SK-N-SH (cell line): ENCODE results near the gene ATL1. TPM values are rescaled to one million over a fixed set of nuclear protein-coding genes. Genes with fewer than 3 reads are reported as not detected.

Experiments used
- CTCF ChIA-PET: fragments of 300-600, 350-600 bp; formaldehyde crosslinking; extraction: SDS; loops from one replicate; lab custom pipeline; 2021; lab: Yijun Ruan, JAX
- POLR2A ChIA-PET: fragments of 350-600 bp; sonication (Branson Sonifier 250); formaldehyde crosslinking; extraction: SDS; loops from one replicate; lab custom pipeline; 2020; ENCODE audit warnings: antibody characterized with exemption, inconsistent platforms; lab: Yijun Ruan, JAX
- DNase-seq: peaks from one replicate; pipeline ENCODE4 v3.0.0; 2012
- H2AFZ ChIP-seq: fragments of 200-600 bp; sonication (generic); 2 replicates; pipeline ENCODE4 v1.8.1; 2016; ENCODE audit warnings: antibody characterized with exemption, mild to moderate bottlenecking, low read depth
- H3F3A ChIP-seq: fragments of 200-600 bp; sonication (generic); replicated peaks from 2 replicates; pipeline ENCODE3; 2016; ENCODE audit warnings: antibody characterized with exemption, mild to moderate bottlenecking; ENCODE audit not compliant: insufficient read depth
- H3K27ac ChIP-seq, 2 experiments: fragments of 200-500 bp in 1 of 2; fragments of 200-600 bp in 1 of 2; sonication (Bioruptor generic) in 1 of 2; sonication (generic), shearing (Covaris generic) in 1 of 2; 2 replicates each; pipeline versions ENCODE4 v1.5.1 to v1.6.1; 2014 to 2016; ENCODE audit warnings: low read depth in 2 of 2, inconsistent platforms in 1 of 2, low read length in 1 of 2, mild to moderate bottlenecking in 1 of 2, mixed read lengths in 1 of 2
- H3K27me3 ChIP-seq: fragments of 200-600 bp; sonication (generic), shearing (Covaris generic); 2 replicates; pipeline ENCODE4 v1.6.1; 2016; ENCODE audit warnings: mixed run types; ENCODE audit not compliant: insufficient read depth
- H3K36me3 ChIP-seq, 2 experiments: fragments of 200-500 bp in 1 of 2; fragments of 200-600 bp in 1 of 2; sonication (Bioruptor generic) in 1 of 2; sonication (generic) in 1 of 2; replicated peaks in 1 of 2; 2 replicates each; pipeline versions ENCODE3 to v1.5.1; 2014 to 2016; ENCODE audit warnings: low read length in 1 of 2, mild to moderate bottlenecking in 1 of 2; ENCODE audit not compliant: insufficient read depth in 2 of 2, control insufficient read depth in 1 of 2
- H3K4me1 ChIP-seq, 2 experiments: fragments of 200-500 bp in 1 of 2; fragments of 200-600 bp in 1 of 2; sonication (Bioruptor generic) in 1 of 2; sonication (generic), shearing (Covaris generic) in 1 of 2; 2 replicates each; pipeline versions ENCODE4 v1.5.1 to v1.6.1; 2014 to 2016; ENCODE audit warnings: low read depth in 1 of 2, low read length in 1 of 2, mixed run types in 1 of 2; ENCODE audit not compliant: insufficient read depth in 2 of 2, control insufficient read depth in 1 of 2
- H3K4me2 ChIP-seq: fragments of 200-600 bp; sonication (generic), shearing (Covaris generic); 2 replicates; pipeline ENCODE4 v1.6.1; 2017; ENCODE audit warnings: mixed run types
- H3K4me3 ChIP-seq, 2 experiments: fragments of 200-500 bp in 1 of 2; fragments of 200-600 bp in 1 of 2; sonication (Bioruptor generic) in 1 of 2; sonication (generic), shearing (Covaris generic) in 1 of 2; 2 replicates each; pipeline versions ENCODE4 v1.5.1 to v1.8.1; 2014 to 2016; ENCODE audit warnings: low read depth in 2 of 2, inconsistent platforms in 1 of 2, low read length in 1 of 2, mild to moderate bottlenecking in 1 of 2, mixed read lengths in 1 of 2, moderate library complexity in 1 of 2
- H3K79me2 ChIP-seq: fragments of 200-600 bp; sonication (generic); 2 replicates; pipeline ENCODE4 v1.8.1; 2017; ENCODE audit warnings: mild to moderate bottlenecking; ENCODE audit not compliant: insufficient read depth
- H3K9ac ChIP-seq: fragments of 200-600 bp; sonication (generic); 2 replicates; pipeline ENCODE4 v1.6.1; 2017; ENCODE audit warnings: mixed run types
- H3K9me2 ChIP-seq: fragments of 200-600 bp; sonication (generic); 2 replicates; pipeline ENCODE4 v1.6.1; 2017; ENCODE audit warnings: mixed run types
- H3K9me3 ChIP-seq: fragments of 200-600 bp; sonication (generic); 2 replicates; pipeline ENCODE4 v1.6.1; 2017; ENCODE audit warnings: mixed run types, mild to moderate bottlenecking, moderate library complexity
- H4K20me1 ChIP-seq: fragments of 200-600 bp; sonication (generic); 2 replicates; pipeline ENCODE4 v1.6.1; 2017; ENCODE audit warnings: mild to moderate bottlenecking, mixed run types; ENCODE audit not compliant: insufficient read depth
- CHD2 ChIP-seq: fragments of 150-350 bp; IDR thresholded peaks from 2 replicates; pipeline ENCODE4 v1.6.1; 2018; ENCODE audit warnings: low read length; ENCODE audit not compliant: partially characterized antibody
- ELF1 ChIP-seq: IDR thresholded peaks from 2 replicates; pipeline ENCODE4 v1.4.0; 2012
- EP300 ChIP-seq, 2 experiments: IDR thresholded peaks; 2 replicates each; pipeline versions ENCODE4 v1.4.0 to v1.6.1; 2012; ENCODE audit warnings: borderline replicate concordance in 1 of 2, low read depth in 1 of 2, low read length in 1 of 2
- EZH2phosphoT487 ChIP-seq: fragments of 200-600 bp; sonication (generic); IDR thresholded peaks from 2 replicates; pipeline ENCODE4 v1.6.1; 2017; ENCODE audit warnings: low read depth, mixed run types, mild to moderate bottlenecking, antibody characterized with exemption, moderate library complexity, borderline replicate concordance
- FOSL2 ChIP-seq: IDR thresholded peaks from 2 replicates; pipeline ENCODE4 v1.4.0; 2012; ENCODE audit warnings: low read depth, mild to moderate bottlenecking, moderate library complexity, borderline replicate concordance
- FOXJ3 ChIP-seq: sonication (generic); formaldehyde crosslinking; IDR thresholded peaks from 2 replicates; pipeline ENCODE4 v1.5.1; 2020; ENCODE audit warnings: mild to moderate bottlenecking, missing genetic modification reagents
- GABPA ChIP-seq: IDR thresholded peaks from 2 replicates; pipeline ENCODE4 v1.4.0; 2012; ENCODE audit warnings: low read depth, mild to moderate bottlenecking
- GATA2 ChIP-seq: sonication (generic); formaldehyde crosslinking; IDR thresholded peaks from 2 replicates; pipeline ENCODE4 v1.5.0; 2020; ENCODE audit warnings: mild to moderate bottlenecking, missing genetic modification reagents
- JUND ChIP-seq: IDR thresholded peaks from 2 replicates; pipeline ENCODE4 v1.4.0; 2012
- MEF2A ChIP-seq: IDR thresholded peaks from 2 replicates; pipeline ENCODE4 v1.4.0; 2012; ENCODE audit warnings: low read depth, borderline replicate concordance
- MXI1 ChIP-seq: IDR thresholded peaks from 2 replicates; pipeline ENCODE4 v1.6.1; 2012; ENCODE audit warnings: mild to moderate bottlenecking, low read depth, low read length, improper control_type of control experiment
- NFIC ChIP-seq: IDR thresholded peaks from 2 replicates; pipeline ENCODE4 v1.4.0; 2012; ENCODE audit warnings: borderline replicate concordance
- NRF1 ChIP-seq: IDR thresholded peaks from 2 replicates; pipeline ENCODE4 v1.6.1; 2012; ENCODE audit warnings: low read depth, mild to moderate bottlenecking, low read length
- POLR2AphosphoS5 ChIP-seq: IDR thresholded peaks from 2 replicates; pipeline ENCODE4 v1.6.1; 2012; ENCODE audit warnings: low read depth, low read length
- RAD21 ChIP-seq: IDR thresholded peaks from 2 replicates; pipeline ENCODE4 v1.6.1; 2012; ENCODE audit warnings: mild to moderate bottlenecking, low read length
- RCOR1 ChIP-seq: fragments of 150-350 bp; IDR thresholded peaks from 2 replicates; pipeline ENCODE4 v1.6.1; 2017; ENCODE audit warnings: antibody characterized with exemption, low read length
- RFX5 ChIP-seq: IDR thresholded peaks from 2 replicates; pipeline ENCODE4 v1.6.1; 2012; ENCODE audit warnings: mild to moderate bottlenecking, improper control_type of control experiment, low read length
- RXRA ChIP-seq: IDR thresholded peaks from 2 replicates; pipeline ENCODE4 v1.4.0; 2012; ENCODE audit warnings: low read depth, mild to moderate bottlenecking, borderline replicate concordance
- SIN3A ChIP-seq: IDR thresholded peaks from 2 replicates; pipeline ENCODE4 v1.6.1; 2012; ENCODE audit warnings: low read depth, mild to moderate bottlenecking, low read length, moderate library complexity, borderline replicate concordance
- SMC3 ChIP-seq: IDR thresholded peaks from 2 replicates; pipeline ENCODE4 v1.6.1; 2012; ENCODE audit warnings: low read depth, low read length, improper control_type of control experiment
- TAF1 ChIP-seq: IDR thresholded peaks from 2 replicates; pipeline ENCODE4 v1.6.1; 2012; ENCODE audit warnings: low read depth, mild to moderate bottlenecking, low read length, moderate library complexity, borderline replicate concordance
- TCF12 ChIP-seq: IDR thresholded peaks from 2 replicates; pipeline ENCODE4 v1.4.0; 2012
- TEAD4 ChIP-seq: IDR thresholded peaks from 2 replicates; pipeline ENCODE4 v1.4.0; 2012; ENCODE audit warnings: mild to moderate bottlenecking, borderline replicate concordance; ENCODE audit not compliant: insufficient read depth
- YY1 ChIP-seq: IDR thresholded peaks from 2 replicates; pipeline ENCODE4 v1.4.0; 2012; ENCODE audit warnings: low read depth, mild to moderate bottlenecking
- WGBS: methylation state at CpG from one replicate; pipeline ENCODE4 v1.1.6; 2017; ENCODE audit warnings: low lambda C conversion rate; 5-methylcytosine and 5-hydroxymethylcytosine counted together
- polyA plus RNA-seq, 3 experiments: library from polyadenylated mRNA; depleted of rRNA; stranded (reverse); fragments of >200 nt; gene quantifications; 2 replicates each; pipeline ENCODE4 v1.2.3, GENCODE V29; 2012
- TF ChIP-seq, protein P1 (sequence below): IDR thresholded peaks from 2 replicates; pipeline ENCODE4 v1.4.0; 2012; ENCODE audit warnings: low read depth, borderline replicate concordance
- TF ChIP-seq, protein P2 (sequence below): IDR thresholded peaks from 2 replicates; pipeline ENCODE4; 2012
- TF ChIP-seq, protein P3 (sequence below): IDR thresholded peaks from 2 replicates; pipeline ENCODE4 v1.4.0; 2012; ENCODE audit warnings: low read depth
- TF ChIP-seq, protein P4 (sequence below): IDR thresholded peaks from 2 replicates; pipeline ENCODE4 v1.4.0; 2012; ENCODE audit warnings: low read depth, borderline replicate concordance
- TF ChIP-seq, protein P5 (sequence below): IDR thresholded peaks from 2 replicates; pipeline ENCODE4 v1.6.1; 2012; ENCODE audit warnings: mild to moderate bottlenecking, low read depth, low read length, moderate library complexity

Gene ATL1
- polyA plus RNA-seq, 1 of the 3 experiments (the other 2 are of a cell fraction): 7.3 TPM

DNA sequence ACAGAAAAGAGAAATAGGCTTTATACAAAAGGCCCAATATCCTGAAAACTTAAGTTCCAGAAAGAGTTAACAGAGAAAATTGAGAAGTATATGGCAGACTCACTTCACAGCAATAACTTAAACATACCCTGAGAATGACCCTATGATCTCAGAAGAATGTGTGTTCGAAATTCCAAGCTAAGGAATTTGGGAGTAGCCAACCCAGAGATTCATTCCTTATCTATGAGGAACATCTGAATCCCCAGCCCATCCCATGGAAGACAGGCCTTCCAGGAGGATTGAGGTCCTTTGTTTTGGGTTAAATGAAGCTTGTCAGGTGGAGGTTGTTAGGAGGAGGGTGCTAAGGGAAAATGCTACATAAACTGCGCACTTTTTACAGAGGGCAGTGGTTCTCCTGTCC lies 115.7 kb downstream of the ATL1 start:
- Histone ChIP-seq H3K36me3 (no peaks in the 10 kb centered on the region), H4K20me1 (no peaks in the 10 kb centered on the region), H3F3A (peaks cover 24% of the 10 kb centered on the region), H3K9me2 (no peaks in the 10 kb centered on the region), H2AFZ (no peak overlapping the region; the same call in 1 of the 2 replicates), H3K27me3 (no peaks in the 10 kb centered on the region), H3K4me3 (no peak overlapping the region), H3K79me2 (no peaks in the 10 kb centered on the region), H3K27ac (no peak overlapping the region; a peak in 1 of 4 replicates), H3K9me3 (no peaks in the 10 kb centered on the region; the same call in 1 of the 2 replicates), H3K9ac (no peak overlapping the region), H3K4me1 (peaks cover 0 to 15% of the 10 kb centered on the region in 2 experiments; a peak in 3 of 4 replicates), H3K4me2 (no peak overlapping the region; the same call in 1 of the 2 replicates)
- CTCF ChIA-PET: no interaction called here
- DNase-seq: no peak
- POLR2A ChIA-PET: no interaction called here
- WGBS: 59% methylated on average over 2 of the region's 2 CpGs
- TF ChIP-seq, protein P1, sequence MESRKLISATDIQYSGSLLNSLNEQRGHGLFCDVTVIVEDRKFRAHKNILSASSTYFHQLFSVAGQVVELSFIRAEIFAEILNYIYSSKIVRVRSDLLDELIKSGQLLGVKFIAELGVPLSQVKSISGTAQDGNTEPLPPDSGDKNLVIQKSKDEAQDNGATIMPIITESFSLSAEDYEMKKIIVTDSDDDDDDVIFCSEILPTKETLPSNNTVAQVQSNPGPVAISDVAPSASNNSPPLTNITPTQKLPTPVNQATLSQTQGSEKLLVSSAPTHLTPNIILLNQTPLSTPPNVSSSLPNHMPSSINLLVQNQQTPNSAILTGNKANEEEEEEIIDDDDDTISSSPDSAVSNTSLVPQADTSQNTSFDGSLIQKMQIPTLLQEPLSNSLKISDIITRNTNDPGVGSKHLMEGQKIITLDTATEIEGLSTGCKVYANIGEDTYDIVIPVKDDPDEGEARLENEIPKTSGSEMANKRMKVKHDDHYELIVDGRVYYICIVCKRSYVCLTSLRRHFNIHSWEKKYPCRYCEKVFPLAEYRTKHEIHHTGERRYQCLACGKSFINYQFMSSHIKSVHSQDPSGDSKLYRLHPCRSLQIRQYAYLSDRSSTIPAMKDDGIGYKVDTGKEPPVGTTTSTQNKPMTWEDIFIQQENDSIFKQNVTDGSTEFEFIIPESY: no peak
- TF ChIP-seq EP300 (IDR thresholded peaks at IDR 0.05; ENCODE audit: borderline replicate concordance in 1 of 2, low read depth in 1 of 2, low read length in 1 of 2) (0 out of 4 replicates have a peak, but pooled peaks of 1 of the 2 experiments have one; percentile 12), POLR2AphosphoS5 (no peak), GABPA (no peak), RFX5 (no peak), MEF2A (no peak), ELF1 (no peak), GATA2 (no peak), RAD21 (no peak), YY1 (no peak), RXRA (peak; percentile 86), TEAD4 (peak; percentile 53; the same call in 1 of the 2 replicates), RCOR1 (no peak), CHD2 (no peak), NRF1 (no peak), JUND (peak; percentile 6; the same call in 1 of the 2 replicates), FOSL2 (no peak), TCF12 (peak; percentile 48; the same call in 1 of the 2 replicates), TAF1 (no peak), SMC3 (no peak), NFIC (no peak), MXI1 (no peak), SIN3A (no peak), FOXJ3 (CRISPR knock-in tag) (no peak), EZH2phosphoT487 (no peak)
- TF ChIP-seq, protein P2, sequence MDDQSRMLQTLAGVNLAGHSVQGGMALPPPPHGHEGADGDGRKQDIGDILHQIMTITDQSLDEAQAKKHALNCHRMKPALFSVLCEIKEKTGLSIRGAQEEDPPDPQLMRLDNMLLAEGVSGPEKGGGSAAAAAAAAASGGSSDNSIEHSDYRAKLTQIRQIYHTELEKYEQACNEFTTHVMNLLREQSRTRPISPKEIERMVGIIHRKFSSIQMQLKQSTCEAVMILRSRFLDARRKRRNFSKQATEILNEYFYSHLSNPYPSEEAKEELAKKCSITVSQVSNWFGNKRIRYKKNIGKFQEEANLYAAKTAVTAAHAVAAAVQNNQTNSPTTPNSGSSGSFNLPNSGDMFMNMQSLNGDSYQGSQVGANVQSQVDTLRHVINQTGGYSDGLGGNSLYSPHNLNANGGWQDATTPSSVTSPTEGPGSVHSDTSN: no peak
- TF ChIP-seq, protein P3, sequence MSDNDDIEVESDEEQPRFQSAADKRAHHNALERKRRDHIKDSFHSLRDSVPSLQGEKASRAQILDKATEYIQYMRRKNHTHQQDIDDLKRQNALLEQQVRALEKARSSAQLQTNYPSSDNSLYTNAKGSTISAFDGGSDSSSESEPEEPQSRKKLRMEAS: no peak
- TF ChIP-seq, protein P4, sequence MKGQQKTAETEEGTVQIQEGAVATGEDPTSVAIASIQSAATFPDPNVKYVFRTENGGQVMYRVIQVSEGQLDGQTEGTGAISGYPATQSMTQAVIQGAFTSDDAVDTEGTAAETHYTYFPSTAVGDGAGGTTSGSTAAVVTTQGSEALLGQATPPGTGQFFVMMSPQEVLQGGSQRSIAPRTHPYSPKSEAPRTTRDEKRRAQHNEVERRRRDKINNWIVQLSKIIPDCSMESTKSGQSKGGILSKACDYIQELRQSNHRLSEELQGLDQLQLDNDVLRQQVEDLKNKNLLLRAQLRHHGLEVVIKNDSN: no peak
- TF ChIP-seq, protein P5, sequence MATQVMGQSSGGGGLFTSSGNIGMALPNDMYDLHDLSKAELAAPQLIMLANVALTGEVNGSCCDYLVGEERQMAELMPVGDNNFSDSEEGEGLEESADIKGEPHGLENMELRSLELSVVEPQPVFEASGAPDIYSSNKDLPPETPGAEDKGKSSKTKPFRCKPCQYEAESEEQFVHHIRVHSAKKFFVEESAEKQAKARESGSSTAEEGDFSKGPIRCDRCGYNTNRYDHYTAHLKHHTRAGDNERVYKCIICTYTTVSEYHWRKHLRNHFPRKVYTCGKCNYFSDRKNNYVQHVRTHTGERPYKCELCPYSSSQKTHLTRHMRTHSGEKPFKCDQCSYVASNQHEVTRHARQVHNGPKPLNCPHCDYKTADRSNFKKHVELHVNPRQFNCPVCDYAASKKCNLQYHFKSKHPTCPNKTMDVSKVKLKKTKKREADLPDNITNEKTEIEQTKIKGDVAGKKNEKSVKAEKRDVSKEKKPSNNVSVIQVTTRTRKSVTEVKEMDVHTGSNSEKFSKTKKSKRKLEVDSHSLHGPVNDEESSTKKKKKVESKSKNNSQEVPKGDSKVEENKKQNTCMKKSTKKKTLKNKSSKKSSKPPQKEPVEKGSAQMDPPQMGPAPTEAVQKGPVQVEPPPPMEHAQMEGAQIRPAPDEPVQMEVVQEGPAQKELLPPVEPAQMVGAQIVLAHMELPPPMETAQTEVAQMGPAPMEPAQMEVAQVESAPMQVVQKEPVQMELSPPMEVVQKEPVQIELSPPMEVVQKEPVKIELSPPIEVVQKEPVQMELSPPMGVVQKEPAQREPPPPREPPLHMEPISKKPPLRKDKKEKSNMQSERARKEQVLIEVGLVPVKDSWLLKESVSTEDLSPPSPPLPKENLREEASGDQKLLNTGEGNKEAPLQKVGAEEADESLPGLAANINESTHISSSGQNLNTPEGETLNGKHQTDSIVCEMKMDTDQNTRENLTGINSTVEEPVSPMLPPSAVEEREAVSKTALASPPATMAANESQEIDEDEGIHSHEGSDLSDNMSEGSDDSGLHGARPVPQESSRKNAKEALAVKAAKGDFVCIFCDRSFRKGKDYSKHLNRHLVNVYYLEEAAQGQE: no peak
